Upper lobe of right lung (tissue), 1 donor: ENCODE measurements around the gene MYO5A. TPM values are rescaled to one million over a fixed set of nuclear protein-coding genes. Genes with fewer than 3 reads are reported as not detected.

ENCODE experiments used
- ATAC-seq: fragments of 200-7000 bp; cut with Tn5 transposase; one replicate; pipeline ENCODE4 v1.9.1; 2020; ENCODE audit warnings: mild to moderate bottlenecking, moderate library complexity
- DNase-seq: peaks from one replicate; pipeline ENCODE4 v3.0.0-alpha.2; 2020
- H3K27ac ChIP-seq: fragments of 200-600 bp; one replicate; pipeline ENCODE4 v1.8.0; 2022
- H3K27me3 ChIP-seq: fragments of 200-600 bp; one replicate; pipeline ENCODE4 v1.8.0; 2022; ENCODE audit warnings: mild to moderate bottlenecking
- H3K36me3 ChIP-seq: fragments of 200-600 bp; one replicate; pipeline ENCODE4 v1.8.0; 2022
- H3K4me1 ChIP-seq: fragments of 200-600 bp; one replicate; pipeline ENCODE4 v1.8.0; 2022
- H3K4me3 ChIP-seq: fragments of 200-600 bp; one replicate; pipeline ENCODE4 v1.8.0; 2022; ENCODE audit warnings: mild to moderate bottlenecking
- H3K9me3 ChIP-seq: fragments of 200-600 bp; one replicate; pipeline ENCODE4 v1.8.0; 2022
- intact Hi-C: fragments of 100-400 bp; cut with DNase I; formaldehyde crosslinking; loops from one replicate; pipeline ENCODE4 v1.11.0; 2022
- total RNA-seq: library from RNA; stranded (reverse); fragmentation: NEBNext Ultra II Directional; extraction: Animal tissue kit (Norgen Biotek cat#: 25700); gene quantifications from one replicate; pipeline ENCODE4 v1.2.1, GENCODE V29; 2021
- TF ChIP-seq, protein P1 (sequence below): fragments of 200-600 bp; IDR thresholded peaks from one replicate; pipeline ENCODE4 v1.8.0; 2022; ENCODE audit warnings: antibody characterized with exemption
- donor health status: DM: no; HTN: yes; CAD: no; lungs with severe emphysema.

MYO5A gene
- total RNA-seq, 1 donor from 2014 or later: 26.0 TPM

DNA sequence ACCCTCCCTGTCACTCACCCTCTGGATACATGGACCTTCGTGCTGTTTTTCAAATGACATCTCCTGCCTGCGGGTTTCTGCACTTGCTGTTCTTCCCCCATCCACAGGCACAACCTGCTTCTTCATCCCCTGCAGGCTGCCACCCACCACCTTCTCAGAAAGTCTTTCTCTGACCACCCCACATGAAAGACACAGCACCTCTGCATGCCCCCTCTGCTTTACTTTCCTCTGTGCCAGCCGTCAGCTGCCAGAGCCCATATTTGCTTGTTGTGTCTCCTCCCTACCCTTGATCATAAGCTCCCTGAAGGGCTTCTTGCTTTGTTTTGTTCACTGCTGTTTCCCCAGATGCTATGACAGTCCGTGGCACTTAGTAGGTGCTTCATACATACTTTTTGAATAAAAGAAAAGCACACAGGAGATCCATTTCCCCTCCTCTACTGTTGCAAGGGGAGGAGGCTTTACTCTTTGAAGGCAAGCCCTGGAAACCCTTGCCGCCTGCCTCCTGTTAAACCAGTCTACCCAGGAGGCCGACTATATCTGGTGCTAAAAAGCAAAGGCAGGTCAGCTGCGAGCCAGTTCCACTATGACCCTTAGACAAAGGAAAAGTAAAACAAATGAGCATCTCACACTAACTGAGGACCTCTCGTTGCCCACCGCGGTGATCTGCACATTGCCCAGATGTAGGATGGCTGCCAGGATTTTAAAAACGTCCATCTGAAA is 265.0 kb downstream of the MYO5A start:
- Histone ChIP-seq H3K27me3 (no peaks in the 10 kb centered on the region), H3K36me3 (peaks cover 8% of the 10 kb centered on the region), H3K27ac (no peak overlapping the region), H3K4me3 (no peak overlapping the region), H3K4me1 (peaks cover 16% of the 10 kb centered on the region), H3K9me3 (no peaks in the 10 kb centered on the region)
- ATAC-seq (no peak), DNase-seq (no peak)
- TF ChIP-seq, protein P1, sequence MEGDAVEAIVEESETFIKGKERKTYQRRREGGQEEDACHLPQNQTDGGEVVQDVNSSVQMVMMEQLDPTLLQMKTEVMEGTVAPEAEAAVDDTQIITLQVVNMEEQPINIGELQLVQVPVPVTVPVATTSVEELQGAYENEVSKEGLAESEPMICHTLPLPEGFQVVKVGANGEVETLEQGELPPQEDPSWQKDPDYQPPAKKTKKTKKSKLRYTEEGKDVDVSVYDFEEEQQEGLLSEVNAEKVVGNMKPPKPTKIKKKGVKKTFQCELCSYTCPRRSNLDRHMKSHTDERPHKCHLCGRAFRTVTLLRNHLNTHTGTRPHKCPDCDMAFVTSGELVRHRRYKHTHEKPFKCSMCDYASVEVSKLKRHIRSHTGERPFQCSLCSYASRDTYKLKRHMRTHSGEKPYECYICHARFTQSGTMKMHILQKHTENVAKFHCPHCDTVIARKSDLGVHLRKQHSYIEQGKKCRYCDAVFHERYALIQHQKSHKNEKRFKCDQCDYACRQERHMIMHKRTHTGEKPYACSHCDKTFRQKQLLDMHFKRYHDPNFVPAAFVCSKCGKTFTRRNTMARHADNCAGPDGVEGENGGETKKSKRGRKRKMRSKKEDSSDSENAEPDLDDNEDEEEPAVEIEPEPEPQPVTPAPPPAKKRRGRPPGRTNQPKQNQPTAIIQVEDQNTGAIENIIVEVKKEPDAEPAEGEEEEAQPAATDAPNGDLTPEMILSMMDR: no peak
- intact Hi-C loops: no loop called here

DNA sequence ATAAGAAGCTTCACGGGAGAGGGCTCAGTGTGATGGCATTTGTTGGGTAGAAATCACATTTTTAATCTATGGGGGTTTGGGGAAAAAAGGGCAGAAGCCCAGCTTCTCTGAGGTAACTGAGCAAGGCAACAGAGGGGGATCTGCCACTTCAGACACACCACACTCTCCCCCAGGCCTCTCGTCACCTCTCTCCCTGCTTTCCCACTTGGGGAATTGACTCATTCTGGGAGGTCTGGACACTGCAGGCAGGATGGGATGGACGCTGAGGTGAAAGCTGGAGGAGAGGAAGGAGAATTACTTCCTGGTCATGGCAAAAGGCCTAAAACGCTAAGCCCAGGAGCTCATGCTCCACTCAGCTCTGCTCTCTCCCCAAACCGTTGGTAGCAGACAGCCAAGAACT is 266.3 kb downstream of the MYO5A start:
- peak overlapping the region; percentile 68 for H3K27ac ChIP-seq
- TF ChIP-seq, protein P1: no peak
- H3K4me3 ChIP-seq: no peak overlapping the region
- H3K36me3 ChIP-seq: peaks cover 8% of the 10 kb centered on the region
- DNase-seq: no peak
- no peaks in the 10 kb centered on the region for H3K27me3 ChIP-seq
- intact Hi-C loops: no loop called here
- ATAC-seq: no peak
- H3K9me3 ChIP-seq: no peaks in the 10 kb centered on the region
- peaks cover 16% of the 10 kb centered on the region for H3K4me1 ChIP-seq

DNA sequence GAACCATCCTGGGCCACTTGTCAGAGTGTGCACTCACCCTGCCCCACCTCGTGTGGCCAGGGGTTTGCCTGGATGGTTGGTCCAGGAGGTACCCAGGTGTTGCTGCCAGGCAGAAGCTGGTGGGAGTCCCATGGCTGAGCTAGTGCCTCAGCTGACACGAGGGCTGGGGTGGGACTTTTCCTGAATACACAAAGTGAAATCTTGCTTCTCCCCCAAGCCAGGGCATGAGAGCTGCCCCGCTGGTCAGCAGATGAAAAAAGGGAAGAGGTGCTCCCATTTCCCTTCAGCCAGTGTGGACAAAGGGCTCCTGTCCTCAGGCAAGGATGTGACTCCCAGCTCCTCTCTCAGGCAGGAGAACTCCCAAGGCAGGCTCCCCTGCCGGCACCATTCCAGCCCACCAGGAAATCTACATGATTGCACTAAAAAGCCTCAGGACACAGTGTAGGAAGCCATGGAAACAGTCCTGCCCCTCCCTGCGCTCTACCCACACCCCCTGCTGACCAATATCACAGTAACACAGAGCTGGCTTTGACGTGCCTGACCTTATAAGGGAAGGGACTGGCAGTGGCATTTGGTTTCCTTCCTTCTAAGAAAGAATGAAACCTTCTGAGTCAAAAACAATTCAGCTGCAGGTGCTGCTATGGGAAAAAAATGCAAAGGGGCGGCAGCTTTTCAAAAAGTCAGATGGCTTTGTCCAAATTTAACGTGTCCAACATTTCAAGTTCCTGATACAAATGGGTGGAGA is 267.0 kb downstream of the MYO5A start:
- TF ChIP-seq, protein P1: peak; percentile 16
- Histone ChIP-seq H3K27ac (peak overlapping the region; percentile 68), H3K36me3 (peaks cover 8% of the 10 kb centered on the region), H3K27me3 (no peaks in the 10 kb centered on the region), H3K4me1 (peaks cover 16% of the 10 kb centered on the region), H3K9me3 (no peaks in the 10 kb centered on the region), H3K4me3 (no peak overlapping the region)
- intact Hi-C loops: no loop called here
- ATAC-seq (peak; percentile 91), DNase-seq (no peak)

DNA sequence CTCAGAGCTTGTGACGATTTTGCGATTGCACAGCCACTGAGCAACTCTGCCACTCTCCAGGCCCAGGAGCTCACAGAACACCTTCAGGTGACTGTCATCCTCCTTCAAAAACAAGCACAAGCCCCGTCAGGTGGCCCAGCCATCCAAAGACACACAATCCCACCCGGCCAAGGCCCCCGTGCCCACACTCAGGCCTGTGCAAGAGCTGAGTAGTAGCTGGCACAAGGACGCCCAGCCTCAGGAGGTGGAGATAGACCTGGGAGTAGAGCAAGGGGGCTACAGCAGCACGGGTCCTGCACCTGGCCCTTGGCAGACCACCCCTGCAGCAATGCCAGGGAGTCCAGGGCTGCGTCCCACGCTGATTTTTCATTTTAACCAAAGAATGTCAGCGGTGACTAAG is 267.7 kb downstream of the MYO5A start:
- Histone ChIP-seq H3K27ac (peak overlapping the region; percentile 68), H3K4me3 (no peak overlapping the region), H3K27me3 (no peaks in the 10 kb centered on the region), H3K9me3 (no peaks in the 10 kb centered on the region), H3K4me1 (peaks cover 16% of the 10 kb centered on the region), H3K36me3 (peaks cover 8% of the 10 kb centered on the region)
- intact Hi-C loops: no loop called here
- no peak for ATAC-seq
- TF ChIP-seq, protein P1: no peak
- DNase-seq: no peak

DNA sequence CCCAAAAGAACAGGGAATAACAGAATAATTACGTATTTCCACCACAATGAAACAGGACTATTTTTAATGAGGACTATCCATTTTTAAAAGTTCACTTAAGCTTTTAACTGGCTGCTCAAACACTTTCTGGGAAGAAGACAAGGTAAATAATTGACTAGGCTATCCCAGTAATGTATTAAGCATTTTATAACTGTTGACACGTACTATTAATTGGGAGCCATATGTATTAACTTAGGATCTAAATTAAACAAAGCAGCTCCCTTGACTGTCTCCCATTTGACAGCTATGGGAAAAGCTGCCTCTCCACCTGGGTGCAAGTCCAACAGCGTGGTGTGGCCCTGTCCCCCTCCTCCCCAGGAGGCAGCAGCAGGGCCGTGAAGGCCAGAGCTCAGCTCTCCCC is 269.2 kb downstream of the MYO5A start:
- TF ChIP-seq, protein P1: no peak
- H3K4me1 ChIP-seq: peaks cover 16% of the 10 kb centered on the region

More for the DNA sequence above, 269.2 kb downstream of the MYO5A start:
- H3K4me3 ChIP-seq: no peak overlapping the region
- intact Hi-C loops: loop anchor here (10.0 kb wide), 1 partner anchor 475 kb away; no protein-coding TSS in a partner anchor
- ATAC-seq: no peak
- peaks cover 8% of the 10 kb centered on the region for H3K36me3 ChIP-seq
- no peaks in the 10 kb centered on the region for H3K9me3 ChIP-seq
- no peak overlapping the region for H3K27ac ChIP-seq
- no peaks in the 10 kb centered on the region for H3K27me3 ChIP-seq
- no peak for DNase-seq
